DND-41 (cell line): ENCODE results near the gene ABCA7.

Experiments used
- ATAC-seq: fragments of 200-7000 bp; cut with Tn5 transposase; 3 replicates; pipeline ENCODE4 v1.9.1; 2021; ENCODE audit warnings: low read depth; ENCODE audit not compliant: insufficient read depth
- DNase-seq: peaks from one replicate; pipeline ENCODE4 v3.0.0-alpha.2; 2020
- H2AFZ ChIP-seq: 2 replicates; pipeline ENCODE4 v1.6.0; 2012; ENCODE audit warnings: low read depth, low read length
- H3K27ac ChIP-seq: 2 replicates; pipeline ENCODE4 v1.5.1; 2012; ENCODE audit warnings: low read length, inconsistent platforms
- H3K27me3 ChIP-seq: fragments of 200-600 bp; sonication (generic); 2 replicates; pipeline ENCODE4 v1.6.0; 2012; ENCODE audit warnings: low read length, mild to moderate bottlenecking, inconsistent platforms; ENCODE audit not compliant: insufficient read depth, poor library complexity
- H3K36me3 ChIP-seq: 2 replicates; pipeline ENCODE4 v1.5.1; 2012; ENCODE audit warnings: low read length, inconsistent platforms; ENCODE audit not compliant: insufficient read depth
- H3K4me1 ChIP-seq: 2 replicates; pipeline ENCODE4 v1.5.1; 2012; ENCODE audit warnings: mild to moderate bottlenecking, low read length; ENCODE audit not compliant: insufficient read depth
- H3K4me2 ChIP-seq: 2 replicates; pipeline ENCODE4 v1.6.0; 2012; ENCODE audit warnings: mild to moderate bottlenecking, moderate library complexity, low read length, inconsistent platforms; ENCODE audit not compliant: insufficient read depth
- H3K4me3 ChIP-seq, 2 experiments: fragments of 200-600 bp in 1 of 2; shearing (Covaris generic) in 1 of 2; 2 replicates each; pipeline ENCODE4 v1.5.1; 2012 to 2016; ENCODE audit warnings: inconsistent platforms in 2 of 2, low read length in 2 of 2, mild to moderate bottlenecking in 2 of 2, low read depth in 1 of 2, moderate library complexity in 1 of 2
- H3K79me2 ChIP-seq: 2 replicates; pipeline ENCODE4 v1.6.0; 2012; ENCODE audit warnings: low read length, inconsistent platforms; ENCODE audit not compliant: insufficient read depth
- H3K9ac ChIP-seq: 2 replicates; pipeline ENCODE4 v1.6.0; 2012; ENCODE audit warnings: low read depth, mild to moderate bottlenecking, inconsistent platforms, low read length, moderate library complexity
- H3K9me3 ChIP-seq: 2 replicates; pipeline ENCODE4 v1.5.1; 2012; ENCODE audit warnings: low read length, moderate library complexity, mild to moderate bottlenecking, inconsistent platforms; ENCODE audit not compliant: insufficient read depth, severe bottlenecking
- H4K20me1 ChIP-seq: 2 replicates; pipeline ENCODE4 v1.6.0; 2012; ENCODE audit warnings: low read length; ENCODE audit not compliant: insufficient read depth
- CTCF ChIP-seq: IDR thresholded peaks from 2 replicates; pipeline ENCODE4 v1.5.1; 2012; ENCODE audit warnings: borderline replicate concordance, low read length, moderate library complexity, mild to moderate bottlenecking; ENCODE audit not compliant: poor library complexity, severe bottlenecking; ENCODE audit errors: extremely low read depth
- EZH2 ChIP-seq: IDR thresholded peaks from 3 replicates; pipeline ENCODE4 v1.6.1; 2012; ENCODE audit warnings: borderline replicate concordance, low read depth, mild to moderate bottlenecking, moderate library complexity, low read length, inconsistent platforms; ENCODE audit not compliant: severe bottlenecking

ABCA7 gene

GRCh38 chr19:1108291-1109031 is 68.6 kb downstream of the ABCA7 start:
- H3K4me2 ChIP-seq = no peak overlapping the region
- peaks cover 27% of the 10 kb centered on the region for H4K20me1 ChIP-seq
- H3K4me3 ChIP-seq = no peak overlapping the region

GRCh38 chr19:1109032-1109551 is 69.2 kb downstream of the ABCA7 start:
- Histone ChIP-seq H3K9ac (no peak overlapping the region), H2AFZ (no peak overlapping the region), H4K20me1 (peaks cover 28% of the 10 kb centered on the region), H3K27me3 (no peaks in the 10 kb centered on the region), H3K4me2 (no peak overlapping the region), H3K36me3 (peaks cover 71% of the 10 kb centered on the region), H3K4me1 (peaks cover 22% of the 10 kb centered on the region), H3K9me3 (no peaks in the 10 kb centered on the region), H3K4me3 (no peak overlapping the region), H3K27ac (no peak overlapping the region), H3K79me2 (peaks cover 26% of the 10 kb centered on the region)
- TF ChIP-seq EZH2 = no peak
- ATAC-seq (no peak), DNase-seq (no peak)

More at GRCh38 chr19:1108291-1109031, 68.6 kb downstream of the ABCA7 start:
- H3K27me3 ChIP-seq = no peaks in the 10 kb centered on the region
- H3K27ac ChIP-seq = no peak overlapping the region
- H3K36me3 ChIP-seq = peaks cover 64% of the 10 kb centered on the region
- DNase-seq (no peak), ATAC-seq (no peak)
- H3K9ac ChIP-seq = no peak overlapping the region
- H3K4me1 ChIP-seq = peaks cover 23% of the 10 kb centered on the region
- peaks cover 29% of the 10 kb centered on the region for H3K79me2 ChIP-seq
- H3K9me3 ChIP-seq = no peaks in the 10 kb centered on the region
- H2AFZ ChIP-seq = no peak overlapping the region
- TF ChIP-seq CTCF = no peak
- TF ChIP-seq EZH2 = no peak

- Histone ChIP-seq H3K4me1 (peaks cover 20% of the 10 kb centered on the region), H2AFZ (no peak overlapping the region), H3K9me3 (no peaks in the 10 kb centered on the region), H3K4me2 (no peak overlapping the region), H3K27me3 (no peaks in the 10 kb centered on the region), H3K79me2 (peaks cover 18% of the 10 kb centered on the region), H3K9ac (no peak overlapping the region), H3K4me3 (no peak overlapping the region), H3K27ac (no peak overlapping the region), H3K36me3 (peaks cover 72% of the 10 kb centered on the region), H4K20me1 (peaks cover 29% of the 10 kb centered on the region)
- TF ChIP-seq CTCF (no peak), EZH2 (no peak)
- no peak for ATAC-seq
- DNase-seq = no peak
Observed at GRCh38 chr19:1109697-1110671, 70.1 kb downstream of the ABCA7 start.
